Thymus (tissue), 11 donors: Measurements from ENCODE around the gene HOXB4. TPM values are rescaled to one million over a fixed set of nuclear protein-coding genes. Genes with fewer than 3 reads are reported as not detected.

Source experiments
- DNase-seq, 9 donors: peaks; one replicate each; pipeline ENCODE4 v3.0.0-alpha.2; 2013; ENCODE audit warnings: low spot score in 9 of 9, low read depth in 6 of 9, missing footprints in 1 of 9
- H3K27ac ChIP-seq, 2 donors: one replicate each; pipeline ENCODE4 v1.5.1; 2013; ENCODE audit warnings: control low read depth in 1 of 2, low read depth in 1 of 2, low read length in 1 of 2, mild to moderate bottlenecking in 1 of 2, moderate library complexity in 1 of 2
- H3K27me3 ChIP-seq, 2 donors: one replicate each; pipeline ENCODE4 v1.5.1; 2013; ENCODE audit warnings: low read length in 1 of 2; ENCODE audit not compliant: control insufficient read depth in 2 of 2, insufficient read depth in 1 of 2
- H3K36me3 ChIP-seq, 2 donors: one replicate each; pipeline ENCODE4 v1.5.1; 2013; ENCODE audit warnings: low read length in 1 of 2, mild to moderate bottlenecking in 1 of 2, moderate library complexity in 1 of 2; ENCODE audit not compliant: control insufficient read depth in 2 of 2, insufficient read depth in 2 of 2
- H3K4me1 ChIP-seq, 2 donors: one replicate each; pipeline ENCODE4 v1.5.1; 2013; ENCODE audit warnings: low read length in 2 of 2; ENCODE audit not compliant: control insufficient read depth in 2 of 2, insufficient read depth in 2 of 2
- H3K4me3 ChIP-seq, 2 donors: one replicate each; pipeline ENCODE4 v1.5.1; 2013; ENCODE audit warnings: low read length in 2 of 2, control low read depth in 1 of 2, mild to moderate bottlenecking in 1 of 2
- H3K9me3 ChIP-seq, 2 donors: one replicate each; pipeline ENCODE4 v1.5.1; 2013; ENCODE audit warnings: low read length in 1 of 2, mild to moderate bottlenecking in 1 of 2; ENCODE audit not compliant: control insufficient read depth in 2 of 2, insufficient read depth in 1 of 2
- WGBS: extraction: QIAGEN DNeasy Blood & Tissue Kit; methylation state at CpG from one replicate; pipeline ENCODE4 v1.1.7; 2013; 5-methylcytosine and 5-hydroxymethylcytosine counted together
- polyA plus RNA-seq: library from polyadenylated mRNA; stranded (reverse); fragments of 200-250 nt; gene quantifications from one replicate; pipeline ENCODE4 v1.2.3, GENCODE V29; 2013
- total RNA-seq: library from RNA; stranded (reverse); fragments of 120-200 nt; gene quantifications from one replicate; pipeline ENCODE4 v1.2.4, GENCODE V29; 2013
- donor health status: healthy.

Gene HOXB4
- total and polyA plus RNA-seq, 2 donors: 0.90 to 1.5 TPM

DNA sequence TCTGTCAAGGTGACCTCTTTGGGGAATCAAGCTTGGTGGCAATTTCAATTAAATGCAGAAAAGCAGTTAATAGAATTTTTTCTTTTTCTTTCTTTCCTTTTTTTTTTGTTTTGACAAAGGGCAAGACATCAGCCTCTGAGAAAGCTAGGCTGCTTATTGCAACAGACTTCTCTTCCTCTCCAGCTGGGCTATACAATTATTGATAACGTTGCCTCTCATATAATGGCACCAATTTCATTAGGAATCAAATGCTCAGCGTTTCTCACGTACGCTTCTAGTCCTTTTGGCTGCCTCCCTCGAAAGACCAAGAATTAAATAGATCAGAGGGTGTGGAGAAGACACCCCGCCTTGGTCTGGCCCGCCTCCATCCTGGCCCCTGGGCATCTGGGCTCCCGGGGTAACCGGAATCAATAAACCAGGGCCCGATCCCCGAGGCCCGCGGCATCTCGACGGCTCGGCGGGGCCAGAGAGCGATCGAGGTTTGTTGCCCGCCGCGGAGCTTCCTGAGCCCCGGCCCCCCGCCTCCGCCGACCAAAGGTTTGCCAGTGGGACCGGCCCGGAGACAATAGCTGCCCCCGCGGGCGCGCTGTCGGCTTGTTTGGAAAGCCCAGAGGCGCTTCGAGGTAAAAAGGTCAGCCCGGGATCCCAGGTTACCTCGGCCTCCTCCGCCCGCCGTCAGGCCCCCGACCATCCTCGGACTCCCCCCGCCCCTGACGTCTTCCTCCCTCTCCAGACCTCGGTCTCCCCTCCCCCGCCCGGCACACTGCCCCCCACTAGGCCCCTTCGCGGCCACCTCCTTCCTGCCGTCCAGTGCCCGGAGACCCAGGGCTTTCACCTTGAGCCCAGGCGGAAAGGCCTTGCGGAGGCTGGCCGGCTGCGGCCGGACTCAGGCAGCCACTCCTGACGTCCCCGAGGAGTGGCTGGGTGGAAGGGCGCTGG is 51.3 kb downstream of the HOXB4 start:
- Histone ChIP-seq H3K27me3 (peaks cover 25 to 83% of the 10 kb centered on the region in 2 donors), H3K4me3 (no peak overlapping the region), H3K4me1 (peaks cover 0 to 5% of the 10 kb centered on the region in 2 donors), H3K27ac (no peak overlapping the region), H3K36me3 (no peaks in the 10 kb centered on the region), H3K9me3 (no peaks in the 10 kb centered on the region)
- DNase-seq: no peak
- WGBS: 29% methylated on average over 59 of the region's 59 CpGs

Other genes with a start within 250 kb of the HOXB4 start
- gene SKAP1, start 148.1 kb downstream of the HOXB4 start, total RNA-seq: 28.8 TPM
- 64.4 TPM for gene SKAP1, start 148.1 kb downstream of the HOXB4 start, polyA plus RNA-seq
- gene HOXB1, start 47.3 kb downstream of the HOXB4 start, total RNA-seq: not detected
- 0.11 TPM for gene HOXB1, start 47.3 kb downstream of the HOXB4 start, polyA plus RNA-seq
- 3.0 TPM for gene HOXB2, start 33.2 kb downstream of the HOXB4 start, total RNA-seq
- gene HOXB2, start 33.2 kb downstream of the HOXB4 start, polyA plus RNA-seq: 11.1 TPM
- 1.5 TPM for gene HOXB3, start 11.9 kb upstream of the HOXB4 start, total RNA-seq
- 3.3 TPM for gene HOXB3, start 11.9 kb upstream of the HOXB4 start, polyA plus RNA-seq
- gene HOXB5, start 15.4 kb upstream of the HOXB4 start, total RNA-seq: not detected
- gene HOXB5, start 15.4 kb upstream of the HOXB4 start, polyA plus RNA-seq: 0.16 TPM
- gene HOXB6, start 26.6 kb upstream of the HOXB4 start, total RNA-seq: 0.19 TPM
- gene HOXB6, start 26.6 kb upstream of the HOXB4 start, polyA plus RNA-seq: 1.0 TPM
- 0.09 TPM for gene HOXB7, start 32.7 kb upstream of the HOXB4 start, total RNA-seq
- 1.0 TPM for gene HOXB7, start 32.7 kb upstream of the HOXB4 start, polyA plus RNA-seq
- not detected for gene HOXB8, start 36.9 kb upstream of the HOXB4 start, total RNA-seq
- gene HOXB8, start 36.9 kb upstream of the HOXB4 start, polyA plus RNA-seq: 0.07 TPM
- gene HOXB9, start 48.0 kb upstream of the HOXB4 start, total RNA-seq: 0.05 TPM
- gene HOXB9, start 48.0 kb upstream of the HOXB4 start, polyA plus RNA-seq: 0.27 TPM
- gene PRAC1, start 144.2 kb upstream of the HOXB4 start, total RNA-seq: not detected
- 0.91 TPM for gene PRAC1, start 144.2 kb upstream of the HOXB4 start, polyA plus RNA-seq
- not detected for gene PRAC2, start 144.8 kb upstream of the HOXB4 start, total RNA-seq
- gene PRAC2, start 144.8 kb upstream of the HOXB4 start, polyA plus RNA-seq: 0.07 TPM
- 0.24 TPM for gene HOXB13, start 150.4 kb upstream of the HOXB4 start, total RNA-seq
- 0.32 TPM for gene HOXB13, start 150.4 kb upstream of the HOXB4 start, polyA plus RNA-seq
- 0.42 TPM for gene TTLL6, start 238.9 kb upstream of the HOXB4 start, total RNA-seq
- 0.41 TPM for gene TTLL6, start 238.9 kb upstream of the HOXB4 start, polyA plus RNA-seq